SK-N-SH (cell line): ENCODE measurements around the gene FCHSD2.
"Not testable (repeated sequence)": the region's sequence is repeated elsewhere in the genome, so short reads cannot be mapped to it uniquely, and the experiment has no call there.

Experiments used
- EP300 ChIP-seq, 2 experiments: IDR thresholded peaks; 2 replicates each; pipeline versions ENCODE4 v1.4.0 to v1.6.1; 2012; ENCODE audit warnings: borderline replicate concordance in 1 of 2, low read depth in 1 of 2, low read length in 1 of 2
- GABPA ChIP-seq: IDR thresholded peaks from 2 replicates; pipeline ENCODE4 v1.4.0; 2012; ENCODE audit warnings: low read depth, mild to moderate bottlenecking
- POLR2AphosphoS5 ChIP-seq: IDR thresholded peaks from 2 replicates; pipeline ENCODE4 v1.6.1; 2012; ENCODE audit warnings: low read depth, low read length
- TAF1 ChIP-seq: IDR thresholded peaks from 2 replicates; pipeline ENCODE4 v1.6.1; 2012; ENCODE audit warnings: low read depth, mild to moderate bottlenecking, low read length, moderate library complexity, borderline replicate concordance
- TF ChIP-seq, protein P1 (sequence below): fragments of 200-600 bp; sonication (generic); IDR thresholded peaks from 2 replicates; pipeline ENCODE4 v1.6.1; 2017; ENCODE audit warnings: antibody characterized with exemption, mild to moderate bottlenecking, moderate library complexity
- TF ChIP-seq, protein P2 (sequence below): fragments of 150-350 bp; IDR thresholded peaks from 2 replicates; pipeline ENCODE4 v1.6.1; 2017; ENCODE audit warnings: antibody characterized with exemption, low read length, low read depth, borderline replicate concordance
- TF ChIP-seq, protein P3 (sequence below): IDR thresholded peaks from 2 replicates; pipeline ENCODE4 v1.4.0; 2012; ENCODE audit warnings: low read depth
- TF ChIP-seq, protein P4 (sequence below): IDR thresholded peaks from 2 replicates; pipeline ENCODE4 v1.6.1; 2012; ENCODE audit warnings: mild to moderate bottlenecking, low read depth, low read length, moderate library complexity

DNA sequence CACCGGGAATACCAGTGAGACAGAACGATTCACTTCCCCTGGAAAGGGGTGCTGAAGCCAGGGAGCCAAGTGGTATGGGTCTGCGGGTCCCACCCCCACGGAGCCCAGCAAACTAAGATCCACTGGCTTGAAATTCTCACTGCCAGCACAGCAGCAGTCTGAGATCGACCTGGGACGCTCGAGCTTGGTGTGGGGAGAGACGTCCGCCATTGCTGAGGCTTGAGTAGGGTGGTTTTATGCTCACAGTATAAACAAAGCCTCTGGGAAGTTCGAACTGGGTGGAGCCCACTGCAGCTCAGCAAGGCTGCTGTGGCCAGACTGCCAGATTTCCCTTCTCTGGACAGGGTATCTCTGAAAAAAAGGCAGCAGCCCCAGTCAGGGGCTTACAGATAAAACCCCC is 80.7 kb downstream of the FCHSD2 start:
- TF ChIP-seq EP300 (IDR thresholded peaks at IDR 0.05; ENCODE audit: borderline replicate concordance in 1 of 2, low read depth in 1 of 2, low read length in 1 of 2); TAF1; GABPA; POLR2AphosphoS5: not testable (repeated sequence)
- TF ChIP-seq, protein P1, sequence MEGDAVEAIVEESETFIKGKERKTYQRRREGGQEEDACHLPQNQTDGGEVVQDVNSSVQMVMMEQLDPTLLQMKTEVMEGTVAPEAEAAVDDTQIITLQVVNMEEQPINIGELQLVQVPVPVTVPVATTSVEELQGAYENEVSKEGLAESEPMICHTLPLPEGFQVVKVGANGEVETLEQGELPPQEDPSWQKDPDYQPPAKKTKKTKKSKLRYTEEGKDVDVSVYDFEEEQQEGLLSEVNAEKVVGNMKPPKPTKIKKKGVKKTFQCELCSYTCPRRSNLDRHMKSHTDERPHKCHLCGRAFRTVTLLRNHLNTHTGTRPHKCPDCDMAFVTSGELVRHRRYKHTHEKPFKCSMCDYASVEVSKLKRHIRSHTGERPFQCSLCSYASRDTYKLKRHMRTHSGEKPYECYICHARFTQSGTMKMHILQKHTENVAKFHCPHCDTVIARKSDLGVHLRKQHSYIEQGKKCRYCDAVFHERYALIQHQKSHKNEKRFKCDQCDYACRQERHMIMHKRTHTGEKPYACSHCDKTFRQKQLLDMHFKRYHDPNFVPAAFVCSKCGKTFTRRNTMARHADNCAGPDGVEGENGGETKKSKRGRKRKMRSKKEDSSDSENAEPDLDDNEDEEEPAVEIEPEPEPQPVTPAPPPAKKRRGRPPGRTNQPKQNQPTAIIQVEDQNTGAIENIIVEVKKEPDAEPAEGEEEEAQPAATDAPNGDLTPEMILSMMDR: not testable (repeated sequence)
- TF ChIP-seq, protein P2, sequence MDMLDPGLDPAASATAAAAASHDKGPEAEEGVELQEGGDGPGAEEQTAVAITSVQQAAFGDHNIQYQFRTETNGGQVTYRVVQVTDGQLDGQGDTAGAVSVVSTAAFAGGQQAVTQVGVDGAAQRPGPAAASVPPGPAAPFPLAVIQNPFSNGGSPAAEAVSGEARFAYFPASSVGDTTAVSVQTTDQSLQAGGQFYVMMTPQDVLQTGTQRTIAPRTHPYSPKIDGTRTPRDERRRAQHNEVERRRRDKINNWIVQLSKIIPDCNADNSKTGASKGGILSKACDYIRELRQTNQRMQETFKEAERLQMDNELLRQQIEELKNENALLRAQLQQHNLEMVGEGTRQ: not testable (repeated sequence)
- TF ChIP-seq, protein P3, sequence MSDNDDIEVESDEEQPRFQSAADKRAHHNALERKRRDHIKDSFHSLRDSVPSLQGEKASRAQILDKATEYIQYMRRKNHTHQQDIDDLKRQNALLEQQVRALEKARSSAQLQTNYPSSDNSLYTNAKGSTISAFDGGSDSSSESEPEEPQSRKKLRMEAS: not testable (repeated sequence)
- TF ChIP-seq, protein P4, sequence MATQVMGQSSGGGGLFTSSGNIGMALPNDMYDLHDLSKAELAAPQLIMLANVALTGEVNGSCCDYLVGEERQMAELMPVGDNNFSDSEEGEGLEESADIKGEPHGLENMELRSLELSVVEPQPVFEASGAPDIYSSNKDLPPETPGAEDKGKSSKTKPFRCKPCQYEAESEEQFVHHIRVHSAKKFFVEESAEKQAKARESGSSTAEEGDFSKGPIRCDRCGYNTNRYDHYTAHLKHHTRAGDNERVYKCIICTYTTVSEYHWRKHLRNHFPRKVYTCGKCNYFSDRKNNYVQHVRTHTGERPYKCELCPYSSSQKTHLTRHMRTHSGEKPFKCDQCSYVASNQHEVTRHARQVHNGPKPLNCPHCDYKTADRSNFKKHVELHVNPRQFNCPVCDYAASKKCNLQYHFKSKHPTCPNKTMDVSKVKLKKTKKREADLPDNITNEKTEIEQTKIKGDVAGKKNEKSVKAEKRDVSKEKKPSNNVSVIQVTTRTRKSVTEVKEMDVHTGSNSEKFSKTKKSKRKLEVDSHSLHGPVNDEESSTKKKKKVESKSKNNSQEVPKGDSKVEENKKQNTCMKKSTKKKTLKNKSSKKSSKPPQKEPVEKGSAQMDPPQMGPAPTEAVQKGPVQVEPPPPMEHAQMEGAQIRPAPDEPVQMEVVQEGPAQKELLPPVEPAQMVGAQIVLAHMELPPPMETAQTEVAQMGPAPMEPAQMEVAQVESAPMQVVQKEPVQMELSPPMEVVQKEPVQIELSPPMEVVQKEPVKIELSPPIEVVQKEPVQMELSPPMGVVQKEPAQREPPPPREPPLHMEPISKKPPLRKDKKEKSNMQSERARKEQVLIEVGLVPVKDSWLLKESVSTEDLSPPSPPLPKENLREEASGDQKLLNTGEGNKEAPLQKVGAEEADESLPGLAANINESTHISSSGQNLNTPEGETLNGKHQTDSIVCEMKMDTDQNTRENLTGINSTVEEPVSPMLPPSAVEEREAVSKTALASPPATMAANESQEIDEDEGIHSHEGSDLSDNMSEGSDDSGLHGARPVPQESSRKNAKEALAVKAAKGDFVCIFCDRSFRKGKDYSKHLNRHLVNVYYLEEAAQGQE: not testable (repeated sequence)
